ENCODE data around the gene NDUFA3.

The NDUFA3 gene

GRCh38 chr19:54141356-54141755, 38.7 kb downstream of the NDUFA3 start:
- DNase-seq: no peak

GRCh38 chr19:54142166-54142780, 39.6 kb downstream of the NDUFA3 start:
- no peak for DNase-seq

- DNase-seq: no peak
Observed at GRCh38 chr19:54145541-54146158, 43.0 kb downstream of the NDUFA3 start.

GRCh38 chr19:54147676-54148075, 45.0 kb downstream of the NDUFA3 start:
- no peak for DNase-seq

- no peak for DNase-seq
Observed at GRCh38 chr19:54148158-54148557, 45.5 kb downstream of the NDUFA3 start.

- no peak for DNase-seq
Observed at GRCh38 chr19:54149021-54149812, 46.6 kb downstream of the NDUFA3 start.

GRCh38 chr19:54151362-54152035, 48.8 kb downstream of the NDUFA3 start:
- DNase-seq: no peak

GRCh38 chr19:54152267-54152666, 49.6 kb downstream of the NDUFA3 start:
- no peak for DNase-seq

GRCh38 chr19:54152878-54153524, 50.3 kb downstream of the NDUFA3 start:
- DNase-seq: no peak

- no peak for DNase-seq
Observed at GRCh38 chr19:54153731-54154326, 51.2 kb downstream of the NDUFA3 start.

GRCh38 chr19:54154603-54155345, 52.1 kb downstream of the NDUFA3 start:
- no peak for DNase-seq

- no peak for DNase-seq
Observed at GRCh38 chr19:54155694-54156093, 53.0 kb downstream of the NDUFA3 start.

GRCh38 chr19:54156490-54156889, 53.8 kb downstream of the NDUFA3 start:
- DNase-seq: no peak

- DNase-seq: no peak
Observed at GRCh38 chr19:54156953-54157352, 54.3 kb downstream of the NDUFA3 start.

Measured in RPMI8226 (cell line).